GM21423 (cell line): ENCODE results near the gene ATP2B2.

ENCODE experiments used
- ATAC-seq: cut with Tn5 transposase; IDR thresholded peaks from one replicate; pipeline ENCODE4 v1.9.1; 2021; ENCODE audit warnings: mild to moderate bottlenecking, moderate library complexity; ENCODE audit not compliant: unreplicated experiment

Gene ATP2B2

DNA sequence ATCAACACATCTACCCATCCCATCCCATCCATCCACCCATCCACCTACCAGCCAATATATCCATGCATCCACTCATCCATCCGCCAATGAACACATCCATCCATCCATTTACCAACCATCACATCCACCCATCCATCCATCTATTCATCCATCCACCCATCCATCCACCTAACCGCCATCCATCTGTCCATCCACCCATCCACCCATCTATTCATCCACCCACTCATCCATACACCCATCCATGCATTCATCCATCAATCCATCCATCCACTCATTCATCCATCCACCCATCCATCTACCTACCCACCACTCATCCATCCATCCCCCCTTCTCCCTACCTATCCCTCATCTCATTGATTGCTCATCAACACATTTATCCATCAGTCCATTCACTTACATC lies 136.9 kb downstream of the ATP2B2 start:
- ATAC-seq, result no peak

DNA sequence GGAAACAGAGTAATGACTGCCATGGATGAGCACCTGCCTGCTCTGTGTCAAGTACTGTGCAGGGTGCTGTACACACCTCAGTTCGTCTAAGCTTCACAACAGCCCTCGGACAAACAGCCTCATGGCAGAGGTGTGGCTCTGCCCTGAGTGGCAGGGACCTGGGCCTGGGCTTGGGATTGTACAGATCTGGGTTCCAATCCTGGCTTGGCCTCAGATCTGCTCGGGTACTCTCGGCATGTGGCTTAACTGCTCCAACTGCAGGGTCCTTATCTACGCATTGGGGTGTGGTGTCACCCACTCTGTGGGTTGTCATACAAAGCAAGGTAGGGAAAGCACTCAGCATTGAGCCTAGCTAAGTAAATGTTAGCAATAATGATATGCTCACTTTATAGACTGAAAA lies 137.9 kb downstream of the ATP2B2 start:
- ATAC-seq, result no peak

DNA sequence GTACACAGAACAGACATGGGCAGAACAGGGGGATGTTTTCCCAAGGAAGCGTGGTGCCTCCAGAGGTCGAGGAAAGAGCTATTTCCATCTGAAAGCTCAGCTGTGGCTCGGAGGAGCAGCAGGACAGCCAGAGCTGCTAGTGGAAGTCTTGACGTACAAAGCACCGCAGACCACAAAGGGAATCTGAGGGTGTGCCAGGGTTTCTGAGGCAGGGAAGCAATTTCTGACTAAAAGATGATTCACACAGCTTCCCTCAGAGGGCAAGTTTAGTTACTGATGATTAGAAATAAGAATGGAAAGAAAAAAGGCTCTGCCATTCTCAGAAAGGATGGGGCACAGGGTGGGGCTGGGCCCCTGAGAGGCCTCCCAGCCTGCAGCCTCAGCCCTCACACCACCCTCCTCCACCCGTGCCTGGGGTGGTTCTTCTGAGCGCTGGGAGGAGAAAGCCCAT lies 138.7 kb downstream of the ATP2B2 start:
- no peak for ATAC-seq

DNA sequence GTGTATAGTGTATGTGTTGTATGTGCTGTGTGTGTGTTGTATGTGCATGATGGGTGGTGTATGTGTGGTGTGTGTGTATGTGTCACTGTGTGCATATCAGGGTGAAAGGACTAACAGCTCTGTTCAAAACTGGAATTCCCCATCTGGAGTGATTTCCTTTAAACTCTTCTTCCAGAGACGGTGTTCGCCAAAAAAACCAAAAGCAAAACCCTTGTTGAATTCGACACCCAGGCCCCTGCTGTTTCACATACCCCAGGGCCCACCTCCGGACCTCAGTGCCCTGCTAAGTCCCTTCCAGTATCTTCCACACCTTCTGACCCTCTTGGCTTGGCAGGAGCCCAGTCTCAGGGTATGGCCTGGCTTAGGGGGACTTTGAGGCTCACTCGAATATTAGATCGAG lies 139.6 kb downstream of the ATP2B2 start:
- no peak for ATAC-seq

DNA sequence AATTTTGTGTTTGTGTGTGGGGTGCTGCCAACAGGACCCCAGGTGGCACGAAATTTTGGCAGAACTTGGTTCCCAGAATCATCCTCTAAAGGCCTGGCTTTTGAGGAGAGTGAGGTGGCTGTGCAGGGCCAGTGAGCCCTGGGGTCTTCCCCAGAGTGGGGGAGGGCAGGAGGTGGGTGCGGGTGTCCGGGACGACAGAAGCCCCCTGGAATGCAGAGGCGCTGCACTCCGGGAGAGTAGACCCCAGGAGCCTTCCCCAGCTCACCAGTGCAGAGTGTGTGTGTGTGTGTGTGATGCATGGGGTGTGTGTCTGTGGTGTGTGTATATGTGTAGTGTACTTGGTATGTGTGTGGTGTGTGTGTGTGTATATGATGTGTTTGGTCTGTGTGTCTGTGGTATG lies 140.1 kb downstream of the ATP2B2 start:
- ATAC-seq, result no peak

DNA sequence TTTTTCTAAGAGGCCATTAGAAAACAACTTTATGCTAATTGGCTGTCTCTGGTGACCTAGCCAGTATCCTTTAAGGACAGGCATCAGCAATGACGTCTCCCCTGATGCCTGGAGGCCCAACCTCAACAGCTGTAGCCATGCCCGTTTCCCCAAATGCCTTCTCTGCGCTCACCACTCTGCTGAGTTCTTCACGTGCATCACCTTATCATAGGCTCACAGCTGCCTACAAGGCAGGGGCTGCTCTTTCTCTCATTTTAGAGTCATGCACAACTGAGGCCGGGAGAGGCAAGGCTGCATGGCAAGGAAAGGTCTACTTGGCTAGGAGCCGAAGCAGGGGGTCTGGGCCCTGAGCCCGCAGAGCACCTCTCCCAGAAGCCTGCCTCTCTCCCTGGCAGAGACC lies 140.6 kb downstream of the ATP2B2 start:
- no peak for ATAC-seq

DNA sequence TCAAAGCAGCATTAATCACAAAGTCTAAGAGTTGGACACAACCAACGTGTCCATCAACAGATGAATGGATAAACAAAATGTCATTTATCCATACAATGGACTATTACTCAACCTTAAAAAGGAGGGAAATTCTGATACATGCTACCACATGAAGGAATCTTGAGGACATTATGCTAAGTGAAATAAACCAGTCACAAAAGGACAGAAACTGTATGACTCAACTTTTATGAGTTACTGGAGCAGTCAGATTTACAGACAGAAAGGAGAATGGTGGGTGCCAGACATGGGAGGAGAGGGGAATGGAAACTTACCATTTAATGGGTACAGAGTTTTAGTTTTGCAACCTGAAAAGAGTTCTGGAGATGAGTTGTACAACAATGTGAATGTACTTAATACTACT lies 141.5 kb downstream of the ATP2B2 start:
- no peak for ATAC-seq

DNA sequence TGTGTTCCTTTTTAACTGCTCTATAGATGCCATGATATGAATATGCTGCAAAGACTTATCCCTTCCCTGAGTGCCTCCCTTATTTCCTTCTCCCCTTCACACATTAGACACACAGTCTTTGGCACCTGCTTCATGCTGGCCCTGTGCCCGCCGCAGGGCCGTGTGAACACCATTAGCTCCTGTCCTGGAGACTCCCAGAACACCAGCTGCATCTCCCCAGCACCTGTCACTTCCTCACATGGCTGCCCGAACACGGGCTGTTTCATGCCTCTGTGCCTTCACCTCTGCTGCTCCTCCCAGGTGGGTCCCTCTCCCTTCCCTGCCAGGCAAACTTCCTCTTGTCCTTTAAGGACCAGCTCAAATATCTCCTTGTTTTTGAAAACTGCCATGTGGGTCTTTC lies 144.0 kb downstream of the ATP2B2 start:
- no peak for ATAC-seq

DNA sequence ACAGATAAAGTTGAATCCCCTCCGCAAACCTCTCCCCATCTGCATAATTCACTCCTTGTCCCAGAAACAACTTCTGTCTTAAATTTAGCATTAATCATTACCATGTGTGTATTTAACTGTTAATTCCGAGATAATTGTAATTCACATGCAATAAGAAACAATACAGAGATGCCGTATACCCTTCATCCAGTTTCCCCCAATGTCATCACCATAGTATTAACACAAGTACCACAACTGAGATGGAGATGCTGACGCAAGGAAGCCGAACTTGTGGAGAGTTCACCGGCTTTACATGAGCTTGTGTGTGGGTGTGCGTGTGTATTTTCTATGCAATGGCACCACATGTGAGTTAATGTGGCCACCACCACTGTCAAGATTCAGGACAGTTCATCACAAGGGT lies 144.9 kb downstream of the ATP2B2 start:
- no peak for ATAC-seq

DNA sequence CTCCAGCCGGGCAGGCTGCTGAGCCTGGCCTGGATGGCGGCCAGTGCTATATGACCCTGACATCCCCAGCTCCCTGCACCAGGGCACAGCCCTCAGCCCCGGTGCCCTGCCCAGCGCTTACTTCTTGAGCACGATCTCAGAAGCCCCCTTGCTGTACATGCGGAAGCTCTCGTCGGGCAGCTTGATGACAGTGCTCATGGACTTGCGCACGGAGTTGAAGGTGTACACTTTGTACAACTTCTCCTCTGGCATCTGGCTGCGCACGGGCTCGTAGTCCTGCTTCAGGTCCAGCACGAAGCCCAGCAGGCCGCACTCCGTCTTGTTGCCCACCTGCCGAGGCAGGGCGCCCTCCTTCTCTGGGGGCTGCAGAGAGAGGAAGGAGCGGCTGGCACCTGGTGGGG lies 145.6 kb downstream of the ATP2B2 start:
- no peak for ATAC-seq

DNA sequence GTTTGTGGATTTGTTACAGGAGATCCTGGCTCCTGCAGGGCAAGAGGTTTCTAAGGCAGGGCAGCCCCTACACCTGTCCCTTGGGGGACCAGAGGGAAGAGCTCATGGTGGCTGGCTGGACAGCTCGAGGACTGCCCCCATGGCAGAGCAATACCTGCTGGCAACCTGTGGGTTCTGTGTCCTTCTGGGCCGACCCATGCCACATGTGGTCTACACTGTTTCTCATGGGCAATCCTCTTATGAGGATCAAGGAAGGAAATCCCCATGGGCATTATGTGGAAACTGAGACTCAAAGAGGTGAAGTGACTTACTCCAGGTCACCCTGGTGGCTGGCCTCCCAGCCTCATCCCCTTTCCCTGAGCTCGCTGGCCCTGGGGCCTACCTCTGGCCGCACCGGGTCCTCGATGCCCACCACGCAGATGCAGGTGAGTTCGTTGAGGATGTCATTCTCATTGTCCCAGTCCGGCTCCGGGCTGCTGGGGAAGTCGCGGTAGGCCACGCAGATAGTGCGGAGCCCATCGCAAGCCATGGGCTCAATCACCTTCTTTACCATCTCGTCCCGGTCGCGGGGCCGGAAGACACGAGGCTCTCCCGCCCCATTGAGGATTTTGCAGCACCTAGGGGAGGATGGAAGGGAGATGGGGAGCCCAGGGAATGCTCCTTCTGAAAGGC lies 146.9 kb downstream of the ATP2B2 start:
- ATAC-seq, result no peak

DNA sequence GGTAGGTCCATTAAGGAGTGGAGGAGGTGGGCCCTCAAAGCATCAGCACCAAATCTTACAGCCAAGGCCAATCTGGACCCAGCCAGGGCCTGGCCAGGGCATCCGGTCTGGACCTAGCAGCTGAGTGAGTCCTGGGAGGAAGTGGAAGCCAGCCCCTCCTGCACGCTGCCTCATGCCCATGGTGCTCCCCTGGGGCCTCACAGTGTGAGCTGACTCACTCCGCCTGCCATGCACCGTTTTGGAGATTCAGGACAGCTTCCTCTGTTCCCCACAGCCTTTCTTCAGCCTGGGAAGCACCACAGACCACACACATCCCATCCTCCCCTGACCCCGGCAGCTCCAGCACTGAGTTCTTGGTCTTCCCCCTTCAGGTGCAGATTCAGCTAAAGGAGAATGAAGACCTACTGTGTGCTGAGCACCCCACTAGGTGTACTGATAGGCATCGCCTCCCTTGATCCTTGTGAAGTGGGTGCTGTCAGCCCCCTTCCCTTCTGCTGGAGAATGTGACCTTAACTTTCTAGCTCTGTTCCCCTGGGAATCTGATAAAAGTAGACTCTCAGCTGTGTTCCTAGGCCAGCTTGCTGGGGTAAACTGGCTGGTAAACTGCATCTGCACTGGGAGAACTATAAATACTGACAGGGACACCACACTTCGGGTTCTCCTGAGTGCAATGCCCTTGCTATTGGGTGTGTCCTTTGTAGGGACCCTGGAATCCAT lies 147.6 kb downstream of the ATP2B2 start:
- ATAC-seq, result peak; percentile 65

DNA sequence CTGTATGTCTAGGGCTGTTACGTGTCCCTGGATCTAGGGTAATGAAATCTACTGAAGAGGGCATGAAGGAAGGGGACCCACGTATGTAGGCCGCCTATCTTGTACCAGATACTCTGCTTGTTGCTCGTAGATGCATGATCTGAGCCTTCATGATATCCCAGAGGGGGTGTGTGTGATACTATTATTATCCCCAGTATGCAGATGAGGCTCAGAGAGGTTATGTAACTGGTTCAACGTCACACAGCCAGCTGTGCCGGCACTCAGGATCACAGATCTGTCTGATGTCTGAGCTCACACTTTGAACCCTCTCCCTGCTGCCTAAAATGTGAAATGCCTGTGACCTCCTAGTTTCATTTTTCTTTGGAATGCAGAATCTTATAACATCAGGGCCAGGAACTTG lies 148.3 kb downstream of the ATP2B2 start:
- ATAC-seq, result no peak

DNA sequence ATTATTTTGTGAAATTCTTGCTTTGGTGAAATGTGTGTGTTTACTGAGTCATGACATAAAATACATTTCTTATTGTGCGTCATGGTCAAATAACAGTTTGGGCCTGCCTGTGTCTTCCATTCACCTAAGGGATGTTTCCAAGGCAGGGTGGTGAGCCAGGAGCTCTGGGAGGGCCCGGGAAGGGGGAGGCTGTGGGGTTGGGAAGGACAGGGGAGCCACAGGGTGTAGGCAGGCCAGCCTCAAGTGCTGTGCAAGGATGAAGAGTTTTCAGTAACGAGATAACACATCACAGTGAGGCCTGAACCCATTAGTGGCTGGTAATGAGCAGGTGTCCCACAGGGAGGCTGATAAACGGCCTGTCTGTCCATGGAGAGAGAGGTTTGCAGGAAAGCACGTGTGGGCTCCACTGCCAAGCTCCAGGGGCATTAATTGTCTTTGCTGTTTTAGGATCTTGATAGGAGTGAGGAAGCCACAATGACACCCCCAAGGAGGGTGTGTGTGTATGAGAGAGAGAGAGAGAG lies 148.9 kb downstream of the ATP2B2 start:
- ATAC-seq, result no peak

DNA sequence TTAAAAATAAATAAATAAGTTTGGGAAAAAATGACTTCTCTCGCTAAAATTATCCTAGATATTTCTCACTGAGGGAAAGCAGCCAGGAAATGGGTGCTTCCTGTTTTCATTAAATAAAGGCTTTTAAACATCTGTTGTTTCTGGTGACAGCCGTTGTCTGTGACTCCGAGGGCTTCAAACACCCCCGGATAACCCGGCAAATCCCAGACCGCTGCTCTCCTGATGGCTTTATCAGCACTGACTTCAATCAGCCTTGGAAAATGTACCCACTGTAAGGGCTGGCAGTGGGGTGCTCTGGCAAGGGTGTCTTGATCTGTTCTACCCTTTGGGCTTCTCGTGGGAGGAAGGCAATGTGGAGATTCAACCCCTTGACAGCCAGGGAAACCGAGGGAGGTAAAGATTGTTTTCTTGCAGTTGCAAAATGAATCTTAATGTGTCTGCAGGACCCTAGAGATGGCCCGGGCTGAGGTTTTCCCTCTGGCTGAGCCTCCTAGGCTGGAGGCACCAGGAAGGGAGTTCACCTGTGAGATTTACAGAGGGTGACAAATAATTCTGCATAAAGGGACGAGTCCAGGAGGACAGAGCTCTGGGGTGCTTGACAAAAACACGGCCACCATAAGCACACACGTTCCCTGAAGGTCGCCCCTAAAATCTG lies 150.9 kb downstream of the ATP2B2 start:
- no peak for ATAC-seq

DNA sequence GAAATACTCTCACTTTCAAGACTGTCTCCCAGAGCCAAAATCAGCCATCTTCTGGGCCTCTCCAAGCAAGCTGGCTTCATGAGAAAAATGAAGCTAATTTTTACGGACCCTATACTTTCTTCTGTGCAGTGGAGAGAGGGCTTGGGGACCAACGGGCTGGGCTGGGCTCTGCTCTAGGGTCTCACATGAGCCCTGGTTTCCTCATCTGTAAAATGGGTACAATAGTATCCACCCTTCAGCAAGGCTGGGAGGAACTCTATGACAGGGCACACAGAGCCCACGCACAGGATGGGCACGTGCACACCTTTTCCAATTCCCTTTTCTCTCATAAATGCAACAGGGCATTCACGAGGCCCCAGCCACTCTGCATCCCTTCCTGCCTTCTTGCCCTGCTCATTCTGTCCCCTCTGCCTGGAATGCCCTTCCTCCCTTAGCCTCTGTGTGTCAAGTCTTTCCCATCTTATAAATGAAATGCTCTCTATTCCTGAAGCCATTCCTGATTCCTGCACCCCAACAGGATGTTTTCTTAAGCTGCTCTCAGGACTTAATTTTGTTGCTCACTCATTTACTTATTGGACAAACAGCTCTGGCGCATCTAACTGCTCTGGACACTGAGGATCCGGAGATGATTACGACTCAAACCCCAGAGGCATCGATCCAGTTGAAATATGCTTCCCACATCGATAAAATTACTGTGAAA lies 151.6 kb downstream of the ATP2B2 start:
- no peak for ATAC-seq

DNA sequence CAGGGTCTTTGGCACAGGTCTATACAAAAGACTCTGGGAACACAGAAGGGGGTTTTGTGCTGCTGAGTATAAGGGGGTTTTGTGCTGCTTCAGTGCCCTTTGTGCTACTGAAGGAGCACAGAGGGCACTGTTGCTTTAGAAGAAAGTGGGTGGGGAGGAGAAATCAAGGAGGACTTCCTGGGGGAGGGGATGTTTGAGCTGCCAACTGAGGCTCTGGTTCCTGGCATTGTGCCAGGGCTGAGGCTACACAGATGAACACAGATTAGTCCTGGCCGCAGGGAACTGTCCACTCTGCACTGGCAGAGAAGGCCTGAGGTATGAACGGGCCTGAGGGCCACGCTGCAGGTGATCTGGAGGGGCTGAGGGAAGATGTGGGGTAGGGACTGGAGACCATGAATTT lies 152.2 kb downstream of the ATP2B2 start:
- ATAC-seq, result no peak

DNA sequence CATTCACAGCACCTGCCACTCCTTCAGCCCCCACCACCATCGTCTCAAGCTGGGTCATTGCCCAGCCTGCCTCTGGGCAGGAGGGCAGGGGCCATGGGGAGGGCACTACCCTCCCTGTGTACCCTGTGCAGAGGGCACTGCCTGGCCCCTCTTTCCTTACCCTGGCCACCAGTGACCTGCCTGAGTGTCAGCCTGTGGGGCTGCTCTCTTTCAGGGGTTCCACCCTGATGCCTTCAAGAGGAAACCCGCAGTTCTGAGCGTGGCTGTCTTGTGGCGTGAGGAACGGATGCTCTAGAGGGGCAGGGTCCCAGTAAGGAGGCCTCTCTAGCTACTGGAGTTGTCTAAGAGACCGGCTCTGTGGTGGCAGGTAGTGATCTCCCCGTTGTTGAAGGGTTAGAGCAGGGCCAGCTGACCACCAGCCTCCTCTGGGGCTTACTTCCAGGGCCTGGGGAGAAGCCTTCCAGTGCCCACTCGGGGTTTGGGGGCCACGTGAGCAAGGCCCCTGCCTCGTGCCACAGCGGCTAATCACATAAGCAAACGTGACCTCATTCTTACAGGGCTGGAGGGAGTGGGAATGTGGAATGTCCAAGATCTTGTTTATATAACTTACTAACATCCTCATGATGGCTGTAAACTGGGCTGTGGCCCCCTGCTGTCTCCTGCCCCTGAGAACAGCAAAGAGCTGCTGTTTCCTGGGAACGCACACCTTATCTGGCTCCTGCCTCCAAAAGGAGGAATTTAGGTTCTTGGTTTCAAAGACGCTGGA lies 153.1 kb downstream of the ATP2B2 start:
- no peak for ATAC-seq

DNA sequence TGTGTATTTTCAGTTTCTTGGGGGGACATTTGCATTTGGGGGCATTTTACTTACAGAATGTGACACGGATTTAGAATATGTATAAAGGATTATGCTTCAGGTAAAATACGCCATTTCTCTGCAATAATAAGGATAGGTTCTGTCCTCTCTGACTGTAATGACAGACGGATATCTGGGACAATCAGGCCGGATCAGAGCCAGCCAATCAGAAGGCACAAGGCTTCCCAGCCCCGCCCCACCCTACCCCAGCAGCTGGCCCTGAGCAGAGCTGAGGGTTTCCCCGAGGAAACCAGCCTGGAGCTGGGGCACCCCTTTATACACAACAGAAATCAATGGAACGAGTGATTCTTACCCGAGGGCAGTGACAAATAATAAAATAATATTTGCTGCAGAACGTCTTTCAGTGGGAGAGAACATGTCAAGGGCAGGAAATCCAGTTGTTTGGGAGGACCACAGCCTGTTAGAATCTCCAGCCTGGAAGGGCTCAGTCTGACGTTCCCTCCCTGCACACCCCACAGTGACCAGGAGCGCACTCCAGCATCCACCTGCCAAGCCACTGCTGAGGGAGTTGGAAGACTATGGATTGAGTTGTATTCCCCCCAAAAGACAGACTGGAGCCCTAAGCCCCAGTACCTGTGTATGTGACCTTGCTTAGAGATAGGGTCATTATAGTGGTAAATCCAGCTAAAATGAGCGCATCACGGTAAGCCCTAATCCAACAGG lies 154.2 kb downstream of the ATP2B2 start:
- no peak for ATAC-seq
